DOHH2 (cell line): ENCODE results near the gene GPRC5D.

ENCODE experiments used
- H3F3A ChIP-seq: fragments of 200-600 bp; sonication (generic), shearing (Covaris generic); 2 replicates; pipeline ENCODE4 v1.6.0; 2016; ENCODE audit warnings: antibody characterized with exemption, mild to moderate bottlenecking; ENCODE audit not compliant: control insufficient read depth, insufficient read depth
- H3K27ac ChIP-seq: fragments of 200-600 bp; sonication (generic); 2 replicates; pipeline ENCODE4 v1.5.1; 2014; ENCODE audit warnings: low read depth, mild to moderate bottlenecking, low read length, moderate library complexity
- H3K27me3 ChIP-seq: fragments of 200-600 bp; sonication (generic); 2 replicates; pipeline ENCODE4 v1.6.1; 2014; ENCODE audit warnings: mild to moderate bottlenecking, low read length, mixed read lengths; ENCODE audit not compliant: control insufficient read depth
- H3K36me3 ChIP-seq: fragments of 200-600 bp; sonication (generic); 2 replicates; pipeline ENCODE4 v1.6.1; 2014; ENCODE audit warnings: mild to moderate bottlenecking, low read length, moderate library complexity, mixed read lengths; ENCODE audit not compliant: control insufficient read depth
- H3K4me1 ChIP-seq: fragments of 200-600 bp; sonication (generic); 2 replicates; pipeline ENCODE4 v1.6.1; 2014; ENCODE audit warnings: mild to moderate bottlenecking, low read length, mixed read lengths; ENCODE audit not compliant: control insufficient read depth
- H3K4me2 ChIP-seq: fragments of 200-600 bp; sonication (generic); 2 replicates; pipeline ENCODE4 v1.6.0; 2014; ENCODE audit warnings: mild to moderate bottlenecking, low read length, moderate library complexity
- H3K4me3 ChIP-seq: fragments of 200-600 bp; sonication (generic); 2 replicates; pipeline ENCODE4 v1.5.1; 2014; ENCODE audit warnings: mild to moderate bottlenecking, low read length, mixed read lengths
- H3K79me2 ChIP-seq: fragments of 200-600 bp; sonication (generic); 2 replicates; pipeline ENCODE4 v1.6.1; 2014; ENCODE audit warnings: mild to moderate bottlenecking, low read length, mixed read lengths; ENCODE audit not compliant: control insufficient read depth
- H3K9me2 ChIP-seq: fragments of 200-600 bp; sonication (generic); replicated peaks from 2 replicates; pipeline ENCODE4 v1.6.1; 2014; ENCODE audit warnings: mild to moderate bottlenecking, low read length, mixed read lengths; ENCODE audit not compliant: control insufficient read depth
- H3K9me3 ChIP-seq: fragments of 200-600 bp; sonication (generic); 2 replicates; pipeline ENCODE4 v1.6.1; 2014; ENCODE audit warnings: antibody characterized with exemption, low read length, mixed read lengths; ENCODE audit not compliant: control insufficient read depth, insufficient read depth
- H4K20me1 ChIP-seq: fragments of 200-600 bp; sonication (generic); 2 replicates; pipeline ENCODE4 v1.6.0; 2014; ENCODE audit warnings: low read depth, mild to moderate bottlenecking, antibody characterized with exemption, low read length, moderate library complexity; ENCODE audit not compliant: control insufficient read depth, insufficient read depth
- CTCF ChIP-seq: fragments of 200-600 bp; sonication (generic); IDR thresholded peaks from one replicate; pipeline ENCODE4 v1.5.1; 2014; ENCODE audit warnings: antibody characterized with exemption, mild to moderate bottlenecking, low read depth, low read length; ENCODE audit not compliant: poor library complexity, severe bottlenecking
- EZH2phosphoT487 ChIP-seq: fragments of 200-600 bp; sonication (generic); IDR thresholded peaks from 2 replicates; pipeline ENCODE4 v1.6.1; 2017; ENCODE audit warnings: borderline replicate concordance, mild to moderate bottlenecking, antibody characterized with exemption, low read length, moderate library complexity, mixed read lengths

Gene GPRC5D

DNA sequence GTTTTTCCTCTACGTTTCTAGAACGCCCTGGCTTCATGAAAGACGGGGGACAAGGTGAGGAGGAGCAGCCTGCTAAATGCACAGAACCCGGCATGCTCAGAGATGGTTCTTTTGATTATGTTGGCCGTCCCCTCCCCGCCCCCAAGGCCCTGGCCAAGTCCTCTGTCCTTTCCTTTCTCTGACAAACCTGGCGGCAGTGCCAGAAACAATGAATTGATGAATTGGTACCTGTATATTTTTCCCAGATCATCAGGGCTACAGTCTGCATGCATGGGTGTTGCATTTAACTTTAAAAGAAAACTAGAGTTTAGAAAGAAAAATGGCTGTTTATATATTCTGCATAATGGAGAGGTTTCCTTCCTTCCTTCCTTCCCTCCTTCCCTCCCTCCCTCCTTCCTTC is 29.0 kb downstream of the GPRC5D start:
- no peaks in the 10 kb centered on the region for H3K4me1 ChIP-seq
- H3K9me2 ChIP-seq = no peaks in the 10 kb centered on the region
- H3K4me2 ChIP-seq = no peak overlapping the region
- H3K27me3 ChIP-seq = no peaks in the 10 kb centered on the region
- no peaks in the 10 kb centered on the region for H4K20me1 ChIP-seq
- TF ChIP-seq CTCF (no peak), EZH2phosphoT487 (no peak)
- H3K4me3 ChIP-seq = no peak overlapping the region
- no peaks in the 10 kb centered on the region for H3K36me3 ChIP-seq
- no peak overlapping the region for H3K27ac ChIP-seq
- no peaks in the 10 kb centered on the region for H3K9me3 ChIP-seq
- no peaks in the 10 kb centered on the region for H3K79me2 ChIP-seq
- no peaks in the 10 kb centered on the region for H3F3A ChIP-seq

- H3K4me1 ChIP-seq = no peaks in the 10 kb centered on the region
- no peaks in the 10 kb centered on the region for H3K9me3 ChIP-seq
- H3K79me2 ChIP-seq = no peaks in the 10 kb centered on the region
- H3K36me3 ChIP-seq = no peaks in the 10 kb centered on the region
- no peaks in the 10 kb centered on the region for H3K9me2 ChIP-seq
- H3K4me3 ChIP-seq = no peak overlapping the region
- H3F3A ChIP-seq = no peaks in the 10 kb centered on the region
- TF ChIP-seq EZH2phosphoT487 = no peak
- TF ChIP-seq CTCF = no peak
- no peak overlapping the region for H3K27ac ChIP-seq
- 0 out of 2 replicates have a peak, but pooled peaks cover 2% of the 10 kb centered on the region for H3K27me3 ChIP-seq
- no peaks in the 10 kb centered on the region for H4K20me1 ChIP-seq
- no peak overlapping the region for H3K4me2 ChIP-seq
These were observed 29.8 kb downstream of the GPRC5D start for GRCh38 chr12:12922191-12922616.

DNA sequence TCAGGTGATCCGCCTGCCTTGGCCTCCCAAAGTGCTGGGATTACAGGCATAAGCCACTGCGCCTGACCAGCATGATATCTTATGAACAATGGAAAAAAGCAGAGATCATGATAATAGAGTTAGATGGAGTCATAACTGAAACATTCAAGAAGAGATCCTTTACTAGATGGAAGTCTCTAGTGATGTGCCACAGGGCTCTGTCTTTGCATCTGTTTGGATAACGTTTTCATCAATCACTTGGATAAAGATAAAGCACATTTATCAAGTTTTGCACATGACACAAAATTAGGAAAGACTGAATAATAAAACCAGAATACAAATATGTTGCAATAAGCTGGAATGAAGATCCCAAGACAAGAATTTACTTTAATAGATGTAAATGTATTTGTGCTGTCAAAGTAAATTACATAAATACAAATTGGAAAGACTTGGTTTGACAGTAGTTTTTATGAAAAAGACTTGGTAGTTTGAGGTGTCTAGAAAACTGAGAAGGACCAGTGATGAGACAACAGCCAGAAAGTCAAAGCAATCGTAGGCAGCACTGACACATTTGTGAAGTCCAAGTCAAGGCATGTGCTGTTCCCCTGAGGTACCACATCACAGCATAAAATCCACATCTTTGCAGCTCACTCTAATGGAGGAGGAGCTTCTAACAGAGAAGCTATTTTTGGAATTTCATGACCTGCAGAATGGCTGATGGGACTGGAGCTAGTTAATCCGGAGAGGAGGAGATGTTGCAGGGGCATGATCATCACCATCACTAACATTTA is 32.1 kb downstream of the GPRC5D start:
- no peaks in the 10 kb centered on the region for H3K9me2 ChIP-seq
- H3K4me3 ChIP-seq = no peak overlapping the region
- no peak overlapping the region for H3K4me2 ChIP-seq
- no peaks in the 10 kb centered on the region for H3K79me2 ChIP-seq
- H3F3A ChIP-seq = no peaks in the 10 kb centered on the region
- H3K9me3 ChIP-seq = no peaks in the 10 kb centered on the region
- H3K36me3 ChIP-seq = no peaks in the 10 kb centered on the region
- no peaks in the 10 kb centered on the region for H4K20me1 ChIP-seq
- TF ChIP-seq CTCF (no peak), EZH2phosphoT487 (no peak)
- H3K27me3 ChIP-seq = peaks cover 9% of the 10 kb centered on the region
- no peak overlapping the region for H3K27ac ChIP-seq
- no peaks in the 10 kb centered on the region for H3K4me1 ChIP-seq
